MM.1S (cell line): Measurements from ENCODE around the gene DCX.

Source experiments
- EZH2 ChIP-seq: fragments of 300-600 bp; sonication (generic); optimal IDR thresholded peaks from 2 replicates; pipeline ENCODE3; 2017; ENCODE audit warnings: low read depth, mild to moderate bottlenecking, antibody characterized with exemption, low read length, mixed read lengths
- TF ChIP-seq, protein P1 (sequence below): fragments of 300-600 bp; sonication (generic); IDR thresholded peaks from 2 replicates; pipeline ENCODE4 v1.5.1; 2016; ENCODE audit warnings: antibody characterized with exemption, low read length, mixed read lengths

DNA sequence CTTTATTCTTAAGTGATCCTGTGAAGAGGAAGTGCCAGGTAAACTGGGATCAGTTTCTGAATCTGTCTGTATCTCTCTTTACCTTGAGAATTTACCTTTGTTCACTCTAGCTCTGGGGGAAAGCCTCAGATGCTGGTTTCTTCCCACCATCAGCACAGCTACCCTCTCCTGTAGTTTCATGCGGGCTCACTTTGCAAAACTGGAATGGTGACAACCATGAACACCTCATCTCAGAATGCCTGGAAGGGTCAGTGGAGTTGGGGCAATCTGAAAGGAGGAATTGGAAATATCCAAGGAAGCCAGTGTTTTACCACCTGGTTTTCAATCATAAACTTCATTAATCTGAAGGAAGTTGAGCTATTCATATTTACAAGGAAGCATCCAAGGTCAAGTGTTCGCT lies 30.8 kb upstream of the DCX start:
- TF ChIP-seq, protein P1, sequence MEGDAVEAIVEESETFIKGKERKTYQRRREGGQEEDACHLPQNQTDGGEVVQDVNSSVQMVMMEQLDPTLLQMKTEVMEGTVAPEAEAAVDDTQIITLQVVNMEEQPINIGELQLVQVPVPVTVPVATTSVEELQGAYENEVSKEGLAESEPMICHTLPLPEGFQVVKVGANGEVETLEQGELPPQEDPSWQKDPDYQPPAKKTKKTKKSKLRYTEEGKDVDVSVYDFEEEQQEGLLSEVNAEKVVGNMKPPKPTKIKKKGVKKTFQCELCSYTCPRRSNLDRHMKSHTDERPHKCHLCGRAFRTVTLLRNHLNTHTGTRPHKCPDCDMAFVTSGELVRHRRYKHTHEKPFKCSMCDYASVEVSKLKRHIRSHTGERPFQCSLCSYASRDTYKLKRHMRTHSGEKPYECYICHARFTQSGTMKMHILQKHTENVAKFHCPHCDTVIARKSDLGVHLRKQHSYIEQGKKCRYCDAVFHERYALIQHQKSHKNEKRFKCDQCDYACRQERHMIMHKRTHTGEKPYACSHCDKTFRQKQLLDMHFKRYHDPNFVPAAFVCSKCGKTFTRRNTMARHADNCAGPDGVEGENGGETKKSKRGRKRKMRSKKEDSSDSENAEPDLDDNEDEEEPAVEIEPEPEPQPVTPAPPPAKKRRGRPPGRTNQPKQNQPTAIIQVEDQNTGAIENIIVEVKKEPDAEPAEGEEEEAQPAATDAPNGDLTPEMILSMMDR, result no peak
- no peak for TF ChIP-seq EZH2
